Activated CD4-positive, CD25-positive, alpha-beta regulatory T cell (primary cell): ENCODE data around the gene STMN1.

Experiments
- DNase-seq, 4 experiments: peaks; one replicate each; lab custom pipeline; 2025; lab: John Stamatoyannopoulos, UW

Gene STMN1

DNA sequence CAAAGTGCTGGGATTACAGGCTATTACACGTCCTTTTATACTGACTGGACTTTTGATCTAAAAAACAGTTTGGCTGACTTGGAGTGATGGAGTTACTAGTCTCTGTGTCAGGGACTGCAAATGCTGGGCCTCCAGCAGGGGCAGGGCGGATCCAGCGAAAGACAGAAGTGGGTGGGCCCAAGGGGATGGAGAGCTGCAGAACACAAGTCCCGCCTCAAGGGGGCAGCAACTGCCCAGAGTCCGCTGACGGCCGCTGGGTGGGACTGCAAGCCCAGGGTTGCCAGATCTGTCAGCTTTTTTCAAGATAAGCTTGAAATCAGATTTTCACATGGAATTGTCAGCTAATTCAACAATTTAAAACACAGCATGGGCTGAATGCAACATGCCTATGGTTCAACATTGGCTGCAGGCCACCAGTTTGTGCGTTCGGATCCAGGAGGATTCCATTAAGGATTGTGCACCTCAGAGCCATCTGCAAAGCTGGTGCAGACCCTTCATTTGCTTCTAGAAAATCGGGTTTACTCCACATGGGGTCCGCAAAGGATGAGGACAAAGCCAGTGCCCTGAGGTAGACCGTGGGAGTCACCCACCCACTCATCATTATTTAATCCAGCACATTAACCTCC is 10.7 kb downstream of the STMN1 start:
- DNase-seq: peak; percentile 74 to 85 (median 82)

DNA sequence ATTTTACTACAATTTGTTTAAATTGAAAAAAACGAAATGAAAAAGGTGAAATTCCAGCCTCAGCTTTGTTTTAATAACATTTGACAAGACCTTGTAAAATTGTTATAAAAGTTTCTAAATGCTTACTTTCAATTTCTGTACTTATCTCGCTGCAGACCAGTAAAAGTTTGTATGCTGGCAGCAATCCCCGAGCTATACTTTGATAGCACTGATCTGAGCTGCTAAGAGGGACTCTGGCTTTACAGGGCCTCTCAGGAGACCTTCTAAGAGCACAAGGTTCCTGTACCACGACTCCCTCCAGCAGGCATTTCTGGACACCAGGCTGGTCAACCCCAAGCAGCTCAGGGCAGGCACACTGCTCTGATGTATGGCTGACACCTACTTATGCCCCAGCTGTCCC is 13.1 kb downstream of the STMN1 start:
- no peak for DNase-seq

DNA sequence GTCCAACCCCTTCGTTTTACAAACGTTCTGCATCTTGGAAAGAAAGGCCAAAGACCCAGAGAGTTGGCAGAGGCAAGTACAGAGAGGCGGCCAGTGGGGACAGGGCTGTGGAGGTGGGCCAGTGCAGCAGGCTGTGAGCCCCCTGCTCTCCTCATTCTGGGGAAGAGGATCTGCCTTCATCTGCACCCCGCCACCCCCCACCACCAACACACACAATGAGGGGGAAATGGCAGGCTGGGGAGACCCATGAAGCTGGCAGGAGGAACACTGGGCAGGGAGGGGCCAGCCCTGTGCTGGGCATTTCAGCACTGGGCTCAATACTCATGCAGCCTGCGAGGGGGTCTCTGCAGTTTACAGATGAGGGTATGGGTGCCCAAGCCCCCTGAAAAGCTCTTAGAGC is 14.6 kb downstream of the STMN1 start:
- DNase-seq: no peak

DNA sequence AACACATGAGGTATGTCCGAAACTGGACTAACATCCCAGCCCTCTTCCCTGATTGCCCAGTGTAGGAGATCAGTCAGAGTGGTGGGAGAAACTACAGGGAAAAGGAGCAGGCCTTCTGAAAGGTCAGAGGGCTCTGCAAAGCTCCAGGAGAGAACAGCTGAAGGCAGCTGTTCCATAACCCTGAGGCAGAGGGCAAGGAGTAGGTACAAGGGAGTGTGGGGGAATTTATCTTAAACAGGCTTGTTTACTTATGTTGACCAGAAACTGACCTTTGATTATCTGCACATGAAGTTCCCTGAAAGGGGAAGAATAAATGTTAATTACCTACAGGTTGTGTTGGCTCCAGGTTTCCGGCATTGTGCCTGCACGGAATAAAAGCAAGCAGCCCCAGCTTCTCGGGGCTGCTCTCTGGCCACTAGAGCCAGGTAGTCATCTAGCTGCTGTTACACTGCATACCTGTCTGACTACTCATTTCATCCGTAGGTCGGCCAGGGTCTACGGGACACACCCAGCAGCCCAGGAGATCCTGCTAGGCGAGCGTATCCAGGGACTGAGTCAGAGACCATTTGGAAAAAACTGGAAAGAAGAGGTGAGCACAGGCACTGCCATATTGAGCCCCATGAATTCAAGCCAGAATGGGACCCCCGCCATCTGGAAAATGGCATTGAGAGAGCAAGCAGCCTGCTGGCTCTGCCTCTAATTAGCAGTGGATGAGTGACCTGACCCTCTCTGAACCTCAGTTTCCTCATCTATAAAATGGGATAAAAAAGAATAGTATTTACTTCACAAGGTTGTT is 15.8 kb downstream of the STMN1 start:
- no peak for DNase-seq

DNA sequence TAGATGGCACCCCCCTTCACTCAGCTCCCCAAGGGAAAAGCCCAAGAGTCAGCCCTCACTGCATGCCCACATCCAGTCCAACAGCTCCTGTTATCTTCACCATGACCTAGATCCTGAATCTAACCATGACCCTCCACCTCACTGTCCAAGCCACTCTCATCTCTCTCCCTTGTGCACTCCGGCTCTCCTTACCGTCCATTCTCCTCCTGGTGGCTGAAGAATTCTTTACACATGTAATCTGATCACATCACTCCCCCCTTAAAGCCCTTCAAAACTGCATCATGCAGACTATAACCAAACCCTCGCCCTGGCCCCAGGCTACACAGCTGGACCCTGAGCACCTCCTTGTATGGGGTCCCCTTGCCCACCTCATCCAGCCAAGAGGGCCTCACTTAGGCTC is 16.7 kb downstream of the STMN1 start:
- DNase-seq: no peak

DNA sequence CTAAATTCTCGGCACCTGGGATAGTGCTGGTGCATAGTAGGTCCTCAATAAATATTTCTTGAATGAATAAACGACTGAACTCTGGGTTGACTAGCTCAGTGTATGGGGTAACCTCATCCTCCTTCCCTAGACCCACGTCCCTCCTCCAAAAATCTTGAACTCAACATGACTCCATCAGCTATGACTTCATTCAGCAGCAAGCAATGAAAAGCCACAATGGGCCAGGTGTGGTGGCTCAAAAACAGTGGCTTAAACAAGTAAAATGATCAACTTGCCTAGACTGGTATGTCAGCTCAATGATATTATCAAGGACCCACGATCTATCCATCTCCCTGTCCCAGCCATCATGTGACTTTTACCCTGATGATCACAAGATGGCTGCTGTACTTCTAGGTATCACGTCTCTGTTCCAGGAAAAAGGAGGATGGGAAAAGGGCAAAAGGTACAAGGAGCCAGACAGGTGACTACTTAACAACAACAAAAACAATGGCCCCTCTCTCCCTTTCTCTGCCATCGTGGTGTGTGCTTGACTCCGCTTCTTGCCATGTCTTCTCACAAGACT is 17.7 kb downstream of the STMN1 start:
- no peak for DNase-seq

DNA sequence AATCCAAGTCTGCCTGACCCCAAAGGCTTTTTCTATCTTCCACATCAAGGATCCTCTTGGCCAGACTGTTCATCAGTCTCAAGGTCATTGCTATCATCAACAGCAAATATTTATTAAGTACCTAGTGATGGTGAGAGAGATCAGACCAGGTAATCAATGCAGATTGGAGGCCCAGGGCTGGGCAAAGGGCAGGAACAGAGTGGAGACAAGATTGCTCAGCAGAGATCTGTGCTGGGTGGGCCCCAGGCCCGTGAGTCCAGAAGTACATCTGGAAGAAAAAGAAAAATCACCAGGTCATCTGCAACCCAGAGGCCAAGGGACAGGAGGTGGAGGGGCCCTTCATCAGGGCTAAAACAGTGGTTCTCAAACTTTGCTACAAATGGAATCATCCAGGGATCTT is 20.6 kb downstream of the STMN1 start:
- DNase-seq: no peak

DNA sequence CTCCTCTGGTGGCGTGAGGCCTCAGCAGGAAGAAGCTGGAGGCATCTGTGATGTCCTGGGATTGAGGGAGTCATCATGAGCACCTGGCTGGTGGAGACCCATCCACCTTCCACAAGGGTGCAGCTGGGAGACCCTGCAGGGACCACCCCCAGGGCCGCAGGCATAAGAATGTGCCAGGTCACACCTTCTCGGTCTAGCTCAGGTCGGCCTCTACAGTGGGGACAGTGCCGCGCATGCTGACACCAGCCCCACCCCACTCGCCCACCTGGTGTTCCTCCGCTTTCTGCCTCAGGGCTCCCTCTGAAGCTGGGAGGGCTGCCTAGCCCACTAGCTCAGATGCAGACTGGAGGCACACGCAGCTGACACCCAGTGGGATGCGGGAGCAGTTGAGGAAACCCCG is 25.0 kb downstream of the STMN1 start:
- DNase-seq: no peak

DNA sequence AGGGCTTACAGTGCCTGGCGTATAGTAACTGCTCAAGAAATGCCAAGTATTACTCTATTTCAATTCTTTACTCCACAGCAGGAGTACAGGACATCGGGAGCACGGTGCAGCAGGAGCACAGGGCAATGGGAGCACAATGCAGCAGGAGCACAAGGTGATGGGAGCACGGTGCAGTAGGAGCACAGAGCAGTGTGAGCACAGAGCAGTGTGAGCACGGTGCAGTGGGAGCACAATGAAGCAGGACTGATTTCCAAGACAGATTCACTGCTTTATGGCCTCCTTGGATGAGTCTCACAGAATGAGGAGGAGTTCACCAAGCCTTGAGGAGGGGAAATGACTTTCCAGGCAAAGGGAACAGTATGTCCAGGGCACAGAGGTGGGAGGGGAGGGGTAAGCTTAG is 25.7 kb downstream of the STMN1 start:
- no peak for DNase-seq

DNA sequence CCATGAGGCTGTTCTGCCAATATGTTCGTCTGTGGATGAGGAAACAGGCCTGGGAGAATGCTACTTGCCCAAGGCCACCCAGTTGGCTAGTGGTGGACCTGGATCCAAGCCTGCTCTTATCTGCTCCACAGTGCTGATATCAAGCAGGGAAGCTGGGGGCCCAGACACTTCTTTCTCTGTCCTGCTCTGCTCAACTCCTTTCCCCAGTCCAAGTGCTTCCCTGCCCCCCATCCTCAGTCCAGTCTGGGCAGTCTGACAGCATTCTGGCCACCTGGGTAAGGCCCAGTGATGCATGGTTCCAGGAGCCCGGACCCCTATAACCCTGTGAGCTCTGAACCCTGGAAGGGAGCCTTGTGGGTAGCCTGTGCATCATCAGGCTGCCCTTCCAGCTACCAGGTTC is 26.5 kb downstream of the STMN1 start:
- DNase-seq: no peak

DNA sequence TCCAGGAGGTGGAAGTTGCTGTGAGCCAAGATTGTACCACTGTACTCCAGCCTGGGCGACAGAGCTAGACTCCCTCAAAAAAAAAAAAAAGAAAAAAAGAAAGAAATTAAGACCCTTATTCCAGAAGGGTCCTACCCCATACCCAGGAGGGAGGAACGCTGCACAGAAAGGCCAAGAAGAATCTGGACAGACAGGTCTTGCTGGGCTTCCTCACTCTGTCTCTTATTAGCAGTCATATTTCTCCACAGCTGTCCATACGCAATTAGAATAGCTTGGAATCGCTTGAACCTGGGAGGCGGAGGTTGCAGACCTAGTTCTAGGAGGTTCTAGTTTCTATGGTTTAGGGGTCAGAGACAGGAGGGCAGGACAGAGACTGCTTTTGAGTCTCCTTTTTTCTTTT is 27.5 kb downstream of the STMN1 start:
- DNase-seq: no peak

DNA sequence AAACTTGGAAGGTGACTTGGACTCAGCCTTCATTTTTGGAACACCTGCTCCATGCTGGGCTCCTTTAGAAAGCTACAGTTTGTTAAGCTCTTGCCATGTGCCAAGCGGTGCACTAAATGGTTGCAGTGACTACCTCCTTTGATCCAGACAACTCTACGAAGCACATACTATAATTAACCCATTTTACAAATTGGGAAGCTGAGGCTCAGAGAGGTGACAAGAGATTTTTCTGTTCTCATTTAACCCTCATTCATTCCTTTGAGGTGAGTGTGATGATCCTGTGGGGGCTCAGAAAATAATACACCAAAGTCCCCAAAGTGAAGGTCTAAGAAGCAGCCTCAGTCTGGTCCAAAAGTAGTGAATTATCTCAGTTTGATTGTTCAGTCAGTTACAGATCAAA is 29.1 kb downstream of the STMN1 start:
- DNase-seq: no peak

DNA sequence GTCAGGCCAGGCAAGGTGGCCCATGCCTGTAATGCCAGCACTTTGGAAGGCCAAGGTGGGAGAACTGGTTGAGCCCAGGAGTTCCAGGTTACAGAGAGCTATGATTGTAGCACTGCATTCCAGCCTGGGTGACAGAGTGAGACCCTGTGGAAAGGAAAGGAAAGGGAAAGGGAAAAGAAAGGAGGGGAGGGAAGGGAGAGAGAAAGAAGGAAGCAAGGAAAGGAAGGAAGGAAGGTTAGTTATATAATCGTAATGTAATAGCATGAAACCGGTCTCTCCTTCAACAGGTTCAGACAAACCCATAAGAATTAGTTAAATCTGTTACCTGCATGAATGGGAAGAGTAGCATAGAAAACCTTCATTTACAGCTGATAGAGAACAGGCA is 29.5 kb downstream of the STMN1 start:
- no peak for DNase-seq

DNA sequence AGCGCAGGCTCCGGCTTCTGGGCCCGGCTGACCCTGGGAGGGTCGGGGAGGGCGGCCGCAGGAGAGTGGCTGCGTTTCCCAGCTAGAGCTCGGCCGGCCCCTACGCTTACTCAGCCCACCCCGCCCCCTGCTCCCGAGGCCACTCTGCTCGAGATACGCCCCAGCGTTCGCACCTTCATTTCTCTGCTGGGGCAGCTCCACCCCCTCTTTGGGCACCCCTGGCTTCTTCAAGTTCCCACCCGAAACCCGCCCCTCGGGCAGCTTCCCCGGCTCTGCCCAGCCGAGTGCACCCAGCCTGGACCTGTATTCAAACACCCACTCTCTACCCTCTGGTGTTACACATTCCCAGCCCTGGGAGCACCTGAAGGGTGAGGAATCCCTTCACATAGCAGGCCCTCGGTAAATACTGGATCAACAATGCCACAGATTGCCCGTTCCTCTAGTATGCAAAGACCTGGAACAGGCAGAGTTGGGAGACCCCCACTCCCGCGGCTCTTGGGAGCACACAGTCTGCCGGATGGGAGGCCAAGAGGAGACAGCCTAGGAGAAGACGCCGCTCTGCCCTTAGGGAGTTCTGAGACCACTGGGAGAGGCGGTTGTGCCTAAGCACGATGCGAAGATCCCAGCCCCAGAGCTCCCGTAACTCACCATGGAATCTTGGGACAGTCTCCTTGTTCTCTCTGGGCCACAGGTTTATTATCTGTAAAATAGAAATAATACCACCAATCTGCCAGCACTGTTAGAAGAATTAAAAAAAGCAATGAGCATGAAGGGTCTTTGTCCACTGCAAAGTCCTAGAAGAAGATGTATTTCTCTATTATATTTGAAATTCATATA is 30.1 kb downstream of the STMN1 start:
- no peak for DNase-seq

DNA sequence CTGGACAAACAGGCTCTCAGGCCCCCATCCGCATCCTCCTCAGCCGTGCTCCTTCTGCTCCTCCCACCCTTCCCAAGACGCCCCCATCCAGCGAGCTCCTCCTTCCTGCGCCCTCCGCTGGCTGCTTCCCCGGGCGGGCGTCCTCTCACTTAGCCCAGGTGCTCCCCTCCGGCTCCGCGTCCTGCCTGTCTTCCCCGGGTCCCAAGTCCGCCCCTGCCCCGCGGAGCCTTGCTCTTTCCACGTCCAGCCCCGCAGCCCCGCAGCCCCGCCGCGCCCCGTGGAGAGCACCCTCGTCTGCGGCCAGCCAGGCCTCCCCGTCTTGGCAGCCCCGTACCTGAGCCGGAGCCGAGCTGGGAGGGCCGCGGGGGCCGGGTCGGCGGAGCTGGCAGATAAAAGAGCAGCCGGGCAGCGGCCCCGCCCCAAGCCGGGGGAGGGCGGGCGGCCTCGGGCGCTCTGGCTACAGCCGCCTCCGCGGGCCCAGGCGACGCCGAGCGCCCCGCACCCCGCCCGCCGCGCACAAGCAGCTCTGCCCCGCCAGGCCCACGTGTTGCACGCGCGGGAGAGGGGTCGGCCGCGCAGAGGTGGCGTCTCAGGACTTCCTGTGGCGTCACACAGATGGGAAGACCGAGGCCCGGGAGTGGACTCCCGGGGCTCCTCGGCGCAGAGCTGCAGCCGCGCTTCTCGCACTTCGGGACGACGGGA is 30.9 kb downstream of the STMN1 start, which contains the start of gene PAQR7:
PAQR7 (minus strand) TSS at position 555 of the 702 bp plus-strand sequence. CDS start 11,869 bp downstream, outside the sequence.
- DNase-seq: peak; percentile 31 to 42 (median 32)

DNA sequence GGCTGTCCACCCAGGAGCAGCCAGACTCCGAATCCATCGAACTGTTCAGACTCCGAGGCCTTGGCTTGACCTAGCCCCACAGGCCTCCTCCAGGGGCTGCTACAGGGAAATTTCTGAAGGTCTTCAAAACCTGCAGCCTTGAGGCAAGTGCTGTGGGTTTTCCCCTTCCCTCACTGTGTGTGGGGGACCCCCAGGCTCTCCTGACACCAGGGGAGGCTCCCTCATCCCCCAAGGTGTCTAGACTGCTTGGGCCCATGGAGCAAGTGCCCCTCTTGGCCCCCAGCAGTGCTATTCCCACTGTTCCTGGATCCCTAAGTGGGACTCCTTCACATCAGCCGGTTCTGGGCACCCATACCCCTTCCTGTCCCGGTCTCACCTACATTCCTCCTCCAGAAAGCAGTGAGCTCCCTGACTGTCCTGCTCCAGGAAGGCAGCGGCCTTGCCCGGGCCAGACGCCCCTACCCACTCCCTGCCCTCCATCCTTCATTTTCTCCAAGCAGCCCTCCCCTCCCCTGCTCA is 31.5 kb downstream of the STMN1 start:
- no peak for DNase-seq

DNA sequence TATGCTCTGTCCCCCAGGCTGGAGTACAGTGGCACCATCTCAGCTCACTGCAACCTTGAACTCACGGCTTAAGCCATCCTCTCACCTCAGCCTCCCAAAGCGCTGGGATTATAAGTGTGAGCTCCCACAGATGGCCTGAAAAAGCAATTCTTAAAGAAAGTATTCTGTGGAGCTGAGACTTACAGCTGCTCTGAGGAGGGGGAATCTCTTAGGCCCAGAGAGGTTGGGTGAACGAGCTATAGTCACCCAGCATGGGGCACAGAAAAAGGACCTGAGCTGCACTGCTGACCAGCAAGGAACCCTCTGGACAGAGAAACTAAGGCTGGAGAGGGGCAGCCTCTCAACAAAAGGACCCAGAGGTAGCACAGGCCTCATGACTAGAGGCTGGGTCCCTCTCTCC is 32.0 kb downstream of the STMN1 start:
- DNase-seq: no peak

DNA sequence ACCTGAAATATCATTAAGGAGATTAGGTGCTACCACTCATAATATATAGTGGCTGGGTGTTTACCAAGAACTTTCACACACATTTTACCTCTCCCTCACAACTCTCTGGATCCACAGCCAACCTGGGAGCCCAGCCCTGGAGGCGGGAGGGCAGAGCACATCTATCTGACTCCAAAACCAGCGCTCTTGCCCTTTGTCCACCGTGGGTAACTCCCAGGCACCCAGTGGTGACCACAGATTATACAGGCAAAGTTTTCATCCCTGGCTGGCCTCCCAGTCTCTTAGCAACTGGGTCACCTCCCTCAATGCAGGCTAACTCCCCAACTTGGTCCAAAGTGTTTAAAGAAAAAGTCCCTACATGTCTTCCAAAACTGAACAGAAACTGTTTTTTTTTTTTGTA is 33.1 kb downstream of the STMN1 start:
- no peak for DNase-seq

DNA sequence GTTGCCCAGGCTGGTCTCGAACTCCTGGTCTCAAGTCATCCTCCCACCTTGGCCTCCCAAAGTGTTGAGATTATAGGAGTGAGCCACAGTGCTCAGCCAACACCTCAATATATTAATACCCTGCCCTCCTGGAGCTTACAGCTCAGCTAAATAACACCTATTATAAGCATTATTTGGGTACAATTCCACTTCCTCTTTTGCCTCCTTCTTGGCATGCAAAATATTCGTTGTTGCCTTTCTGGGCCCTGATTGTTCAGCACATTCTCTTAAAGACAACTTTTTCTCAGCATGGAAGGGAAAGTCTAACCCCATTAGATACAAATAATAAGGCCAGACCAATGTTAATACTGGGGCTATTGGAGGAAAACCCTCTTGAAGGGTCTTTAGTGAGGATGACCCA is 33.5 kb downstream of the STMN1 start:
- no peak for DNase-seq

DNA sequence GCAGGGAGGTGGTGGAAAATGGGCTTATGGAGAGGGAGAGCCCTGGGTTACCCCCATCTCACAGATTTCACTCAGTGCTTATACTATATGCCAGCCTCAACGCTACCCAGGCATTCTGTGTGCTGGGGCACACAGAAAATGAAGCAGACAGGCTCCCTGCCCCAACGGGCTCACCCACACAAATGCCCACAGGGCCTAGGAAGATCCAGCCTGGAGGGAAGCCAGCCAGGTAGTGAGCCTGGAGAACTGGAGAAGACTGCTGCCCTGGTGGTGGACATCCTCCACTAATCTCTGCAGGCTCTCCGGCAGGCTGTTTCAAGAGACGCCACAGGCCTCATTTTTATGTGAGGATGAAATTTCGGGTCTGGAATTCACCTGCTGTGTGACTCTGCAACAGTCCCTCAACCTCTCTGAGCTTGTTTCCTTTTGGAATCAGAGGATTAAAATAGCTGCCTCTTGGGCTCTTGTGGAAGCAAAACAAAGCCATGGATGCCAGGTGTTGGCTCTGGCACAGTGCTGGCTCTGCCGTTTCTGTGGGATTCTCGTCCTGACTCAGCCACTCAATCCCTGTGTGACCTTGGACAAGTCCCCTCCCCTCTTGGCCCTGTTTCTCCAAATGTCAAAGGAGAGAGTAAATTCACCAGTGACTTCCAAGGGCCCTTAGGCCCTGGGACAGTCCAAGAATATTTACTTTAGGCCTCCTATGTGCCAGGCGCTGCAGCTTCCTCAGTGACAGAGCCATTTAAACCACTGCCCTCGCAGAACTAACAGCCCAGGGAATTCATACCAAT is 34.3 kb downstream of the STMN1 start:
- DNase-seq: no peak
